HG03025 (cell line): ENCODE results near the gene XPO1.

ENCODE experiments used
- ATAC-seq: cut with Tn5 transposase; IDR thresholded peaks from one replicate; pipeline ENCODE4 v1.9.1; 2021; ENCODE audit warnings: mild to moderate bottlenecking, moderate library complexity; ENCODE audit not compliant: unreplicated experiment, low FRiP score

Gene XPO1

GRCh38 chr2:61437170-61437569 is 101.0 kb downstream of the XPO1 start:
- no peak for ATAC-seq

- no peak for ATAC-seq
Observed at GRCh38 chr2:61436092-61436491, 102.1 kb downstream of the XPO1 start.

- ATAC-seq = no peak
Observed at GRCh38 chr2:61435291-61435690, 102.9 kb downstream of the XPO1 start.

- ATAC-seq = no peak
Observed at GRCh38 chr2:61434314-61434713, 103.8 kb downstream of the XPO1 start.

- ATAC-seq = no peak
Observed at GRCh38 chr2:61433606-61434005, 104.5 kb downstream of the XPO1 start.

GRCh38 chr2:61432990-61433389 is 105.2 kb downstream of the XPO1 start:
- no peak for ATAC-seq

- no peak for ATAC-seq
Observed at GRCh38 chr2:61431345-61431744, 106.8 kb downstream of the XPO1 start.
